Sciatic nerve (tissue), 2 donors: ENCODE results near the gene CHTF18. TPM values are rescaled to one million over a fixed set of nuclear protein-coding genes. Genes with fewer than 3 reads are reported as not detected.
"Not testable (repeated sequence)": the region's sequence is repeated elsewhere in the genome, so short reads cannot be mapped to it uniquely, and the experiment has no call there.

Source experiments
- ATAC-seq: fragments of 200-7000 bp; cut with Tn5 transposase; one replicate; pipeline ENCODE4 v1.9.1; 2020; ENCODE audit warnings: mild to moderate bottlenecking, moderate library complexity
- DNase-seq: peaks from one replicate; pipeline ENCODE4 v3.0.0-alpha.2; 2020; ENCODE audit warnings: low spot score
- intact Hi-C: fragments of 100-400 bp; cut with DNase I; formaldehyde crosslinking; loops from one replicate; pipeline ENCODE4 v1.14.2; 2022
- microRNA-seq: library from miRNA; unstranded; fragments of <30 nt; microRNA quantifications from one replicate; pipeline ENCODE4 v1.2.0, GENCODE V29; 2020
- total RNA-seq: library from RNA; stranded (reverse); fragmentation: NEBNext Ultra II Directional; extraction: Animal tissue kit (Norgen Biotek cat#: 25700); gene quantifications from one replicate; pipeline ENCODE4 v1.2.1, GENCODE V29; 2021
- donor health status: DM: no; HTN: no; CAD: no.
- donor health status: DM: no; HTN: no; CAD: no.

The CHTF18 gene
- total RNA-seq, 1 donor from 2014 or later, result 18.9 TPM

DNA sequence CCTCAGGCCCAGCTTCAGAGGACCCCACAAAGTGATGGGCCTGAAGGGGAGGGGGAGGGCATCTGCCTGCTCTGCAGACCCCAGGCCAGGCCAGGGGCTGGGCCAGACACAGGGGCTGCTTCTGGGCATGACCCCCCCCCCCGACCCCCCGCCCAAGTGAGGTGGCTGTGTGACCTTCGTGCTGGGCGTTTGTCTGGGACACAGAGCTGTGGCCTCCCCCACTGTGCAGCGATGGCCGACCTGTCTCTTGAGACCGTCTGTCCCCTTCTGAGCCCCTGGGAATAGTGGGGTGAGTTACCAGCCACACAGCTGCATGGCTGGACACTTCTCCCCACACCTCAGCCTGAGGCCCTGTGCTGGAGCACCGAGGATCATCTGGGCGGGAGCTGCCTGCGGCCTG, 47.0 kb downstream of the CHTF18 start:
- intact Hi-C loops, result no loop called here
- DNase-seq (no peak), ATAC-seq (no peak)

DNA sequence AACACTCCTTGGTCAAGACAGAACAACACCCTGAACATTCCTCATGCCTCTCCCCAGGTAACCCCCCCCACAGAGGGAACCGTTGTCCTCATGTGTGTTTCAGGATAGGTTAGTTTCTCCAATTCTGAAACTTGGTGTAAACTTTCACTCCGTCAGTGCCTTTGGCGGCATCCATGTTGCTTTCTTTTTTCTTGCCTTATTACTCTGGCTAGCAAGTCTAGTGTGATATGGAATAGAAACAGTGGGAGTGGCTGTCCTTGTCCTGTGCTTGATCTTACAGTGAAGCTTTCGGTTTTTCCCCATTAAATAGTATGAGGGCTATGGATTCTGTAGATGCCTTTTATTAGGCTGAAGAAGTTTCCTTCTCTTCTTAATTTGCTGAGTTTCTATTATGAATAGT, 47.8 kb downstream of the CHTF18 start:
- intact Hi-C loops, result no loop called here
- DNase-seq (no peak), ATAC-seq (no peak)

DNA sequence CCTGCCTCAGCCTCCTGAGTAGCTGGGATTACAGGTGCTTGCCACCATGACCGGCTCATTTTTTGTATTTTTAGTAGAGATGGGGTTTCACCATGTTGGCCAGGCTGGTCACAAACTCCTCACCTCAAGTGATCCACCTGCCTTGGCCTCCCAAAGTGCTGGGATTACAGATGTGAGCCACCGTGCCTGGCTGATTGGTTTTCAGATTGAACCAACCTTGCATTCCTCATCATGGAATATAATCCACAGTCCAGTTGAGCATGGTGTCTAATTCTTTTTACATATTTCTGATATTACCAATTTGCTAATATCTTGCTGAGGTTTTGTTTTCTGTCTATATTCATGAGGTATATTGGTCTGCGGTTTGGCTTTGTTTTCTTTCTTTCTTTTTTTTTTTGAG, 48.4 kb downstream of the CHTF18 start:
- DNase-seq, ATAC-seq, intact Hi-C loops: not testable (repeated sequence)

DNA sequence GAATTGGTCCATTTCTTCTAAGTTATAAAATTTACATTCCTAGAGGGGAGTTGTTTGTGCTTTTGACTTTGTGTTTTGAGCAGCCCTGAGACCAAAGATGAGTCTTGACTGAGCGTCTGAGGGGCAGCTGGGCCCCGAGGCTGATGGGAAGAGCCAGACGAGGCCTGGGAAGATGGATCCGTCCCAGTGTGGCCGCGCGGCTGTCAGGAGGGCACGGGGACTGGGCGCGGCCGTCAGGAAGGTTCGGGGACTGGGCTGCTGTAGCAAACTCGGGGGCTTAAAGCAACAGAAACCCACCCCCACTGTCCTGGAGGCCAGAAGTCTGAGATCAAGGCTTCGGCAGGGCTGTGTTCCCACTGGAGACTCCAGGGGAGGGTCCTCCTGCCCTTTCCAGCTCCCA, 50.3 kb downstream of the CHTF18 start:
- ATAC-seq, result no peak
- DNase-seq, result no peak
- intact Hi-C loops, result no loop called here

DNA sequence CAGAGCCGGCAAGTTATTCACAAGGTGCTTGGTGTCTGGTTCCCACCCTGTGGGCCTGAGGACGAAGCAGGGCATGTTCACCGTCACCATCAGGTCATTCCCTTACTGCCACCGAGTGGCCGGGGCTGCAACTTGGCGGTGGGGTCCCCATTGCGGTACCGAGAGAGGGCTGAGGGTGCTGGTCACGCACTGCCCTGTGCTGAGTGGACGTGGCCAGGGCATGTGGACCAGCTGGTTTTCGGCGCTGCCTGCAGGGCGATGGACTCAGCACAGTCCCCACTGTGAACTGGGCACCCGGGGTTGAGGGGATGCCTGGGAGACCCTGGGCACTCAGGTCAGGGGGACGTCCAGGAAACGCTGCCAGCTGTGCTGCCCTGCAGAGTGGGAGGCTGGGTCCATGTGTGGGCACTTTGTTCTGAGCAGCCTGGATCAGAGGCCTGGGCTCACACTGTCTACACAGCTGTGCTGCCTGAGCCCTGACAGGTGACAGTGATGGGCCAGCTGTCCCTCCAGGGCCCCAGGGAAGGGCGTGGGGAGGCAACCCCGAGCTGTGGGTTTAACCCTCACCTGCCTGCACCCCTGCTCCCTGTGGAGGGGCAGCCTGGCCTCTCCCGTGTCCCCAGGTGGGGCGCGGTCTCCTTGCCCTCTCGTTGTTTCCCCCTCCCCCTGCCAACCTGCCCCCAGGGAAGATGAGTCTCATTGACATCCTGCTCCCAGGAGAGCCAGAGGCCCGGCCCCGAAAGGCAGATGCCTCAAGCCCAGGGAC, 51.4 kb downstream of the CHTF18 start:
- no peak for DNase-seq
- intact Hi-C loops, result no loop called here
- ATAC-seq, result no peak

DNA sequence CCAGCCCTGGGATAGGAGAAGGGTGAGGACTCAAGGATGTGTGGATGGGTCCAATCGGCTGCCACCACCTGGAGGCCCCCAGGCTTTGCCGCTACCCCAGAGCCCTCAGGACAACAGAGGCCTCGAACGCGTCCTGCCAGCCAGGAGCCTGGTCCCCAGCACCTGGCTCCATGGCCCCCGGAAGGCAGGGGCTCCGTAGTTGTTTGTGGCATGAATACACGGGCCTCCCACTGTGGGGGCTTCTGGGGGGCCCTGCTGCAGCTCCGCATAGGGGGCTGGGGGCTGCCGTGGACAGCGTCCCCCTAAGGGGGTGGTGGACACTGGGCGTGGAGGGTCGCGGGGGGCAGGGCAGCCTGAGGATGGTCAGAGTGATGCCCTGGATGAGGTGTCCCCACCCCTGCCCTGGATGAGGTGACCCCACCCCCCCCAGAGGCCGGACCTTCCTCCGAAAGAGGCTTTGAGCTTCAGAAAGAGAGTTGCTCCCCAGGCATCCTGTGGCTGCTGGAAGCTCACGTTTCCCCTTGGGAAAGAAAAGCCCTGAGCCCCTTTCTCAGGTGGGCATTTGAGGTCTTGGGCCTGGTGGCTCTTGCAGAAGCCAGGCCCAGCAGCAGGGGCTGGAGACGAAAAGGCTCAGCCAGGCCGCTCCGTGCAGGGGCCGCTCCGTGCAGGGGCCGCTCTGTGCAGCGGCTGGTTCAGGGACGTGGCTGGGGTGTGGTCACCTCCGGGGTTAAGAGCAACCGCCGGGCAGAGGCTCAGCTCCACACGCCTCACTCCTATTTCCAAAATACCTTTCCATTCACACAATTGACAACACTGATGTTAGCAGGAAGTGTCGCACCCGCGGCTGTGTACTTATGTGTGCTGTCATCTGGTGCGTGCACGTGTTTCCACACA, 52.4 kb downstream of the CHTF18 start:
- ATAC-seq (no peak), DNase-seq (no peak)
- intact Hi-C loops, result no loop called here

DNA sequence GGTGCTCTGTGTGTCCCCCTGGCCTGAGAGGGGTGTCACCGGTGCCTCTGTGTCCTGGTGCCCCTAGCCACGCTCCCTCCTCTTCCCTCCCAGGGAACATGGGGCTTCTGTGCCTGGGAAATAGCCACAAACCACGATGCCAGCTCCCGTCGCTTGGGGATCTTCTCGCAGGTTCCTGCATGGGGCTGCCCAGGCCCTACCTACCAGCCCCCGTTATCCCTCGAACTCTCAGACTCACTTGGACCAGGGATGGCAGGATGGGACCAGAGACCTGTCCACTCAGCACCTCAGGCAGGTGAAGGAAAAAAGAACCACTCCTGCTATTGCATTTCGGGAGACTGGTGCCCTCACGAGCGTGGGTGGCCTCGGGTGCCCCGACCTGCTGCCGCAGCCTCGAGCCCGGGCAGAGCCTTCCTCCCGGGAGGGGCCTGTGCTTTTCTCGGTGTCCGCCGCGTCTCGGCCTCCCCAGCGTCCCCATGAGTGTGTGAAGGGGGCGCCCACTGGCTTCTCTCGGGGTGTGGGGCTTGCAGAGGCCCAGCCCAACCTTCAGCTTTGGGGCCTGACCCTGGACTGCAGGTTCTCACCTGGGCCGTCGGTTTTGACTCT, 53.1 kb downstream of the CHTF18 start:
- intact Hi-C loops, result no loop called here
- ATAC-seq (peak; percentile 9), DNase-seq (no peak)

DNA sequence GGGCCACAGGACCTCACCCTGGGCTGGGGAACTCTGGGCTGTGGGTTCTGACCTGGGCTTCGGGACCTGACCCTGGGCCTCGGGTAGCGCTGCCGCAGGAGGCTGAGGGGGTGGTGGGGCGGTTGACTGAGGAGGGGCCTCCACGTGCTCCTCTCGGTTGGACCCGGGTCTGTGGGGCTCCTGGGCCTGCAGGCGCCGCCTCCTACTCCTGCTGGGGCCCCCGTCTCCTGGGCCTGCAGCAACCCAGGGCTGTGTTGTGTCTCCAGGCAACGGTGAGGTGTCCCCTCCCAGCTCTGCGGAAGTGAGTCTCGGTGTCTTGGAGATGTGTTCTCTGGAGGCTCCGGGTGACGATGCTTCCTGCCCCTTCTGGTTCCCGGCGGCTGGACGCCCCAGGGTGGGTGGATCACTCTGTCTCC, 53.6 kb downstream of the CHTF18 start:
- DNase-seq (no peak), ATAC-seq (peak; percentile 90)
- intact Hi-C loops, result no loop called here

DNA sequence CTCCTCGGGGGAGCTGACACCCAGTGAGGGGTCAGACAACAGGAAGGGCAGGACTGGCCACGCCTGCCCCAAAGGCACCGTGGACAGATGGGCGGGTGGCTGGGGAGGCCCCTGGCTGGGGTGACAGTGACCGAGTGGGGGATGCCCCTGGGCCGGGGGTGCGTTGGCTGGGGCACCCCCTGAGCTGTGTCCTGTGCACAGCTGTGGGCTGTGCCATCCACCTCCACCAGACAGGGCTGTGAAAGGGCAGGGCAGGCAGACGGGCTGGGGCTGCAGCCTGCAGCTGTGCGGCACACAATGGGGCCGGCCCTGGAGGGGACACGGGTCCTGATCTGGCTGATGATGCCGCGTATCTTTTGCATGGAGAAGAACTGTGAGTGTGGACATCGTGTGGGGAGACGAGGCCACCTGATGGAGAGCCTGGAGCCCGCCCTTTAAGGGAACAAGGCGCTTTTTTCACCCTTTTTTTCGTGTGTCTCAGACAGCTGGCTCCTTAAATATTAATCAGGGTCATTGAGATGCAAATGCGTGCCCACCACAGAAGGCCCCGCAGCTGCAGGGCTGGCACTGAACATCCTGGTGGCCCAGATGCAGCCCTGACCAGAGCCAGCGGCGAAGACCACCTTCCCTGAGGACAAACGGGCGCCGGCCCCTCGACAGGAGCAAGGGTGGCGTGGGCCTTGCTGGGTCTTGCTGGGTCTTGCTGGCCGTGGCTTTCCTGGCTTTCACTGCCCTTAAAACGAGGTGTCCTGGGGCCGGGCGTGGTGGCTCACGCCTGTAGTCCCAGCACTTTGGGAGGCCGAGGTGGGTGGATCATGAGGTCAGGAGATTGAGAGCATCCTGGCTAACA, 54.5 kb downstream of the CHTF18 start:
- peak; percentile 24 for ATAC-seq

DNA sequence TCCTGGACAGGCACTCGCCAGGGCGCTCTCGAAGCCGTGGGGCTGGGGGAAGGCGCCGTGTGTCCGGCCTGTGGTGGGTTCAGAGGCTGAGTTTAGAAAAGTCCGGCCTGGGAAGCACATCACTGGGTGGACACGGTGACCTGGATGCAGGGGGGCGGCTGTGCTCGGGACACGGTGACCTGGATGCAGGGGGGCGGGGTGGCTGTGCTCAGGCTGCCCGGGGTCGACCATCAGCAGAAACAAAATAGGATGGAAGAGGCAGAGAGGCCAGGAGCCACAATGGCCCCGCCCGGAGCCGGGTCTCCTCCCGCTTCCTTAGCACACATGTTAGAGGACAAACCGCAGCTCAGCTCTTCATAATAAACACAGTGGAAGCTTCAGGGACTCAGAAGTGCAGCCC, 55.4 kb downstream of the CHTF18 start:
- ATAC-seq, result no peak
- intact Hi-C loops, result no loop called here
- DNase-seq, result no peak

More for the DNA sequence above, 54.5 kb downstream of the CHTF18 start:
- DNase-seq, result no peak
- intact Hi-C loops, result no loop called here

DNA sequence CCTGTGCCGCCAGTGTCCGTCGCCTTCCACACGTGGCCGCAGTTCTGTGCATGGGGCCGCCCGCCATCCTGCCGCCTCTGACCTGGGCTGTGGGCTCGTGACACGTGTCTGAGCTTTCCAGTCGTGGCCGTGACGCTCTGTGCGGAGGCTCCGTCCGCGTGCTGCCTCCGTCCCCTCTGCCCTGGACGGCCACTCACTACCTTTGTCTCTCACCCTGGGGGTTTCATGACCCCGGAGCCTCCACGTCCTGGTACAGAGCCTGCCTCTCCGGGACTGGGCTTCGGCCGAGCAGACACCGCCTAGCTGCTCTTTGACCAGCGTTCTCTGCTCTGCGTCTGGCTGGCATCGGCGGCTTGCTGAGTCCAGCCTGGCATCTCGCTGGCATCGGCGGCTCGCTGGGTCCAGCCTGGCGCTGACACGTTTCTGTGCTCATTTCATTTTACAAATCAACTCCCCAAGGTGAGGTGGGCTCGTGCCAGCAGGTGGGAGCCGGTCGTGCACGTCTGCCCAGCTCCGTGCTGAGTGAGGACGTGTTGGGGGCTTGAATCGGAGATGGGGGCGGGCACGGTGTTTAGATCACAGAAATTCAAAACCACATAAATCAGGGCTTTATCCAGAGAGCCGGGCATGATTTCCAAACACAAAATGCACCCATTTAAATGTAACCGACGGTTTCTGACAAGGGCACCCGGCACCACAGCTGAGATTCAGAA, 56.4 kb downstream of the CHTF18 start:
- ATAC-seq, result no peak
- DNase-seq, result no peak
- intact Hi-C loops, result no loop called here

DNA sequence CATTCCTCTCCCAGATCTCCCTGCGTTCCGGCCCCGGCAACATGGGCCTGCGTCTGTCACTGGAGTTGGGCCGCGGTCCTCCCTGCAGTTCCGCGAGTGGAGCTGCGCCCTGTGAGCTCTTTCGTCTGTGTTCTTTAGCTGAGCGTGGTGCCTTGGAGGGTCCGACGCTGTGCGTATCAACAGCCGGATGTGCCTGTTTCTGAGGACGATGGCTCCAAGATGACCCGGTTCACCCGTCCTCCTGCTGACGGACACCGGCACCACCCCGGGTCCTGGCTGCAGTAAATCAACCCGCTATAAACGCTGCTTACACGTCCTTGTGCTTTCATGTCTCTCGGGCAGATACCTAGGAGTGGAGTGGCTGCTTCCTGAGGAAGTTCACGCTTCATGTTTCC, 56.9 kb downstream of the CHTF18 start:
- DNase-seq, result no peak
- intact Hi-C loops, result no loop called here
- no peak for ATAC-seq

DNA sequence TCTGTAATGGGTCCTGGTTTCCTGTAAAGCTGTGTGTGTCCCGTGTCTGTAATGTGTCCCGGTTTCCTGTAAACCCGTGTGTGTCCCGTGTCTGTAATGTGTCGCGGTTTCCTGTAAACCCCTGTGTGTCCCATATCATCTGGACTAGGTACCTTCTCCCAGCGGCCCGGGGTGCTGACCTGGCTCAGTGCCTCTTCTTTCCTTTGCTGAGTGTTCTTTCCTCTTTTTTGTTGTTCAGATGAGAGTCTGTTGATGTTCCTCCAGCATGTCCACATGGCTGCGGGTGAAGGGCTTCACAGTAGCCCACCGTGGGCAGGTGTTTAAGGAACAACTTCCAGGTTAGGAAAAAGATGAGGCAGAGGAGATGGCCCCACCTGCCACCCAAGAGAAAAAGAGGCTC, 58.7 kb downstream of the CHTF18 start:
- intact Hi-C loops, result no loop called here
- no peak for ATAC-seq
- no peak for DNase-seq

Small RNAs within 50 kb of the gene (microRNA-seq; reads per million reads assigned to microRNA genes)
- not detected for gene MIR662

Other genes starting within 250 kb of the CHTF18 start
- not detected for gene PRR35, start 228.2 kb upstream of the CHTF18 start, total RNA-seq
- 1.2 TPM for gene NHLRC4, start 221.6 kb upstream of the CHTF18 start, total RNA-seq
- 46.6 TPM for gene PIGQ, start 218.7 kb upstream of the CHTF18 start, total RNA-seq
- 22.5 TPM for gene RAB40C, start 198.6 kb upstream of the CHTF18 start, total RNA-seq
- gene WFIKKN1, start 157.6 kb upstream of the CHTF18 start, total RNA-seq, result 1.5 TPM
- gene METTL26, start 152.3 kb upstream of the CHTF18 start, total RNA-seq, result 54.1 TPM
- gene MCRIP2, start 146.8 kb upstream of the CHTF18 start, total RNA-seq, result 15.5 TPM
- gene WDR90, start 139.3 kb upstream of the CHTF18 start, total RNA-seq, result 33.3 TPM
- gene RHOT2, start 120.5 kb upstream of the CHTF18 start, total RNA-seq, result 95.9 TPM
- gene RHBDL1, start 112.9 kb upstream of the CHTF18 start, total RNA-seq, result 1.6 TPM
- gene STUB1, start 108.2 kb upstream of the CHTF18 start, total RNA-seq, result 80.2 TPM
- gene JMJD8, start 104.3 kb upstream of the CHTF18 start, total RNA-seq, result 36.1 TPM
- 10.1 TPM for gene WDR24, start 98.2 kb upstream of the CHTF18 start, total RNA-seq
- 6.5 TPM for gene FBXL16, start 82.8 kb upstream of the CHTF18 start, total RNA-seq
- 120 TPM for gene METRN, start 73.5 kb upstream of the CHTF18 start, total RNA-seq
- gene ANTKMT, start 67.5 kb upstream of the CHTF18 start, total RNA-seq, result 26.3 TPM
- 2.1 TPM for gene CCDC78, start 62.2 kb upstream of the CHTF18 start, total RNA-seq
- gene HAGHL, start 61.5 kb upstream of the CHTF18 start, total RNA-seq, result 6.5 TPM
- gene CIAO3, start 47.6 kb upstream of the CHTF18 start, total RNA-seq, result 26.9 TPM
- 2.9 TPM for gene MSLN, start 27.9 kb upstream of the CHTF18 start, total RNA-seq
- 11.4 TPM for gene RPUSD1, start 239 bp upstream of the CHTF18 start, total RNA-seq
- gene GNG13, start 12.1 kb downstream of the CHTF18 start, total RNA-seq, result not detected
- gene LMF1, start 182.4 kb downstream of the CHTF18 start, total RNA-seq, result 31.3 TPM
- 57.7 TPM for gene SOX8, start 193.2 kb downstream of the CHTF18 start, total RNA-seq